ENCODE data around the gene SLC7A1. TPM values are rescaled to one million over a fixed set of nuclear protein-coding genes. Genes with fewer than 3 reads are reported as not detected.

SLC7A1 gene
- total and polyA plus RNA-seq, 2 donors (not counting 3 experiments of a cell fraction or from before 2014, with no cell fraction given), result 21.0 to 79.3 TPM

DNA sequence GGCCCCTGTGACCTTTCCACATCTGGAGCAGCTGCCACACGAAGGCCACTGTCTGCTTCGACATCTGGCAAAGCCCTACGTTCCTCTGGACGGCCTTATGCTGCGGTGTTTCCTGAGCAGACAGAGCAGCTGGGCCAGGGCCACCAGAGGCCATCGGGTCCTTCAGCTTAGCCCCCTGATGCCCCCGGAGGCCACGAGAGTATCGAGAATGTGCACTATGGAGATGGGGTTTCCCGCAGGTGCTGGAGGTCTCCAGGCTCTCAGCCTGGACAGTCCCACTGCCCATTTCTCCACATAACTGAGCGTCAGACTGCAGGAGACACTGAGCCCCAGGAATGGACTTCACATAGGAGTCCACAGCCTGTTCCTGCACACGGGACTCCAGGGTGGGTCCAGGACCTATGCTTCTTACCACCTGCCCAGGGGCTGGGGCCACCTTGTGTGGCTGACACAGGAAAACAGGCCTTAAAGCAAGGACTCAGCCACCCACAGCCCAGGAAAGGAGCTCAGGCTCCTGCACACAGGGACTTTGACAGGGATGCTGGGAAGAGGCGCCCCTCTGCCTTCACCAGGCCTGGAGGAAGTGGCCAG lies 80.7 kb downstream of the SLC7A1 start:
- POLR2A ChIA-PET, result no interaction called here
- Histone ChIP-seq H3K9me1 (replicated peaks; ENCODE audit: control insufficient read depth, extremely low read depth, insufficient read depth, low read length) (no peaks in the 10 kb centered on the region), H3K27ac (ENCODE audit: insufficient read depth, low read depth, low read length) (peak overlapping the region; percentile 0), H3K36me3 (ENCODE audit: control insufficient read depth in 2 of 2, extremely low read depth in 1 of 2, insufficient read depth in 2 of 2, low read length in 2 of 2) (peaks cover 5 to 13% of the 10 kb centered on the region in 2 experiments), H3K79me2 (ENCODE audit: control insufficient read depth, insufficient read depth, low read length) (peaks cover 1% of the 10 kb centered on the region), H2AFZ (ENCODE audit: low read depth, low read length) (no peak overlapping the region), H3K4me2 (ENCODE audit: insufficient read depth, low read length) (no peak overlapping the region), H3K9ac (replicated peaks; ENCODE audit: extremely low read depth, insufficient read depth, low read length) (no peak overlapping the region), H3K4me3 (replicated peaks in 1 of 3; ENCODE audit: insufficient read depth in 1 of 3, low read depth in 1 of 3, low read length in 3 of 3) (no peak overlapping the region), H3K9me3 (replicated peaks; ENCODE audit: control insufficient read depth, insufficient read depth, low read length) (no peaks in the 10 kb centered on the region), H3K4me1 (ENCODE audit: control insufficient read depth, extremely low read depth, insufficient read depth, low read length) (peaks cover 16% of the 10 kb centered on the region), H3K27me3 (ENCODE audit: control insufficient read depth in 2 of 2, insufficient read depth in 2 of 2, low read length in 2 of 2) (no peaks in the 10 kb centered on the region), H4K20me1 (replicated peaks; ENCODE audit: control insufficient read depth, extremely low read depth, insufficient read depth, low read length) (no peaks in the 10 kb centered on the region)
- no TSS peak for BruUV-seq (replicated peaks)
- TF ChIP-seq MYC (IDR thresholded peaks at IDR 0.05; ENCODE audit: low read depth, low read length) (no peak), EZH2 (IDR thresholded peaks at IDR 0.05; ENCODE audit: borderline replicate concordance, low read depth, low read length, severe bottlenecking) (no peak), FOS (IDR thresholded peaks at IDR 0.05; ENCODE audit: borderline replicate concordance, insufficient read depth, low read length) (no peak), CTCF (IDR thresholded peaks at IDR 0.05; ENCODE audit: extremely low read depth in 1 of 2, insufficient read depth in 1 of 2, low read depth in 1 of 2, low read length in 2 of 2) (no peak), JUN (IDR thresholded peaks at IDR 0.05; ENCODE audit: borderline replicate concordance, insufficient read depth, insufficient read length, low read depth) (no peak), MAX (IDR thresholded peaks at IDR 0.05; ENCODE audit: insufficient read depth, insufficient read length) (no peak), POLR2AphosphoS5 (IDR thresholded peaks at IDR 0.05; ENCODE audit: insufficient read depth, low read depth, low read length) (no peak), POLR2A (IDR thresholded peaks at IDR 0.05; ENCODE audit: low read depth, low read length) (no peak), GATA2 (IDR thresholded peaks at IDR 0.05; ENCODE audit: insufficient read depth, insufficient read length, low read depth, low read length) (no peak)
- intact Hi-C loops (cut with micrococcal nuclease), result no loop called here
- CTCF ChIA-PET, result interaction anchor here (0.8 to 1.0 kb wide), 2 partner anchors 42 to 199 kb away, joined by 3 read pairs; no protein-coding TSS in a partner anchor
- DNase-seq (ENCODE audit: low read depth, low spot score) (no peak), FAIRE-seq (no peak)
- dilution Hi-C loops (cut with MboI; ENCODE audit: extremely low pct_ligation_motif_present, low sequenced_read_pairs), result no loop called here

All from endothelial cell of umbilical vein (primary cell).